ENCODE data around the gene HNRNPK. TPM values are rescaled to one million over a fixed set of nuclear protein-coding genes. Genes with fewer than 3 reads are reported as not detected.

The HNRNPK gene
- total and polyA plus RNA-seq, 2 of the 13 experiments (the other 11 are each of a cell fraction or from before 2014, with no cell fraction given) = 321 to 712 TPM

GRCh38 chr9:83920469-83920926, 59.5 kb downstream of the HNRNPK start:
- no peaks in the 10 kb centered on the region for H3K9me3 ChIP-seq (ENCODE audit: low read length)
- peak overlapping the region; percentile 95 for H3K27ac ChIP-seq (ENCODE audit: extremely low read length, insufficient read depth, low read length)
- under 1% methylated on average over 10 of the region's 16 CpGs for WGBS (ENCODE audit: low lambda C conversion rate)
- ATAC-seq = peak; percentile 61
- H3K79me2 ChIP-seq (ENCODE audit: insufficient read depth, low read length) = no peaks in the 10 kb centered on the region
- intact Hi-C loops (cut with micrococcal nuclease; ENCODE audit: unreplicated experiment) = loop anchor here (2.0 to 5.0 kb wide), 2 partner anchors 66 to 342 kb away; no protein-coding TSS in a partner anchor
- BruUV-seq (replicated peaks) = TSS peak; percentile 80
- H3K4me3 ChIP-seq (replicated peaks in 1 of 3; ENCODE audit: insufficient read depth in 1 of 3, low read depth in 2 of 3, low read length in 3 of 3) = peak overlapping the region; percentile 63 to 70 (median 68)
- H3K27me3 ChIP-seq (ENCODE audit: control insufficient read depth in 1 of 2, insufficient read depth in 2 of 2, low read length in 2 of 2) = no peaks in the 10 kb centered on the region
- H3K4me2 ChIP-seq (ENCODE audit: low read depth, low read length) = peak overlapping the region; percentile 97
- H3K36me3 ChIP-seq (replicated peaks in 1 of 2; ENCODE audit: control insufficient read depth in 1 of 2, insufficient read depth in 2 of 2, low read length in 2 of 2) = no peaks in the 10 kb centered on the region
- H3K9ac ChIP-seq (ENCODE audit: insufficient read depth, low read depth, low read length) = peak overlapping the region; percentile 84
- peak overlapping the region; percentile 84 for H2AFZ ChIP-seq (ENCODE audit: low read length)
- ChIA-PET POLR2A (interaction anchor here (0.8 to 2.4 kb wide), 9 partner anchors 10 to 212 kb away, joined by 3 to 19 read pairs (median 4); partner anchors contain the start of genes HNRNPK, RMI1 and UBQLN1), CTCF (ENCODE audit: low intra/inter-chr PET ratio, low total read pairs) (interaction anchor here (1.0 kb wide), 1 partner anchor 341 kb away, joined by 8 read pairs; no protein-coding TSS in a partner anchor)
- peak; percentile 62 for DNase-seq (ENCODE audit: low spot score)
- in situ Hi-C loops (cut with HindIII; ENCODE audit: extremely low pct_ligation_motif_present, low pct_unique_long_range_greater_than_20kb) = no loop called here
- peak; percentile 85 for FAIRE-seq
- peaks cover 16% of the 10 kb centered on the region for H3K4me1 ChIP-seq (ENCODE audit: insufficient read depth, low read length)
- no peaks in the 10 kb centered on the region for H4K20me1 ChIP-seq (ENCODE audit: insufficient read depth, low read length)
- TF ChIP-seq REL (CRISPR knock-in tag; conservative IDR thresholded peaks at IDR 0.05) = no peak
- TF ChIP-seq NAIF1 (CRISPR knock-in tag; IDR thresholded peaks at IDR 0.05; ENCODE audit: borderline replicate concordance) = no peak
- TF ChIP-seq ZNF136 (CRISPR knock-in tag; IDR thresholded peaks at IDR 0.05; ENCODE audit: low read depth) = 0 out of 2 replicates have a peak, but pooled peaks have one; percentile 55
- no peak for TF ChIP-seq CBX2 (IDR thresholded peaks at IDR 0.05; ENCODE audit: low read depth, low read length)
- TF ChIP-seq CBX2 (CRISPR knock-in tag; IDR thresholded peaks at IDR 0.05; ENCODE audit: low read depth) = no peak
- no peak for TF ChIP-seq DPF2 (CRISPR knock-in tag; IDR thresholded peaks at IDR 0.05; ENCODE audit: borderline replicate concordance, low read depth)
- TF ChIP-seq KDM6A (CRISPR knock-in tag; IDR thresholded peaks at IDR 0.05; ENCODE audit: low read depth) = no peak
- TF ChIP-seq ZNF839 (CRISPR knock-in tag; IDR thresholded peaks at IDR 0.05; ENCODE audit: borderline replicate concordance) = no peak
- TF ChIP-seq LCORL (IDR thresholded peaks at IDR 0.05) = no peak
- TF ChIP-seq LCORL (CRISPR knock-in tag; IDR thresholded peaks at IDR 0.05) = peak; percentile 57; the same call in 1 of the 2 replicates
- no peak for TF ChIP-seq ZEB1 (IDR thresholded peaks at IDR 0.05; ENCODE audit: insufficient replicate concordance, low read depth)
- TF ChIP-seq ATRX (CRISPR knock-in tag; IDR thresholded peaks at IDR 0.05; ENCODE audit: borderline replicate concordance) = no peak
- 0 out of 2 replicates have a peak, but pooled peaks have one; percentile 27 for TF ChIP-seq ZNF335 (CRISPR knock-in tag; IDR thresholded peaks at IDR 0.05)
- no peak for TF ChIP-seq POGZ (CRISPR knock-in tag; IDR thresholded peaks at IDR 0.05)
- TF ChIP-seq HNF4A (CRISPR knock-in tag; IDR thresholded peaks at IDR 0.05) = peak; percentile 41; the same call in 1 of the 2 replicates
- peak; percentile 99 for TF ChIP-seq SNAPC2 (CRISPR knock-in tag; IDR thresholded peaks at IDR 0.05)
- no peak for TF ChIP-seq TCF7L2 (IDR thresholded peaks at IDR 0.05; ENCODE audit: low read depth, low read length)
- no peak for TF ChIP-seq ZNF280B (CRISPR knock-in tag; IDR thresholded peaks at IDR 0.05; ENCODE audit: borderline replicate concordance)
- 0 out of 2 replicates have a peak, but pooled peaks have one; percentile 75 for TF ChIP-seq ZNF557 (CRISPR knock-in tag; IDR thresholded peaks at IDR 0.05)
- TF ChIP-seq PREB (CRISPR knock-in tag; IDR thresholded peaks at IDR 0.05) = no peak
- TF ChIP-seq ZNF383 (CRISPR knock-in tag; IDR thresholded peaks at IDR 0.05; ENCODE audit: borderline replicate concordance) = no peak
- no peak for TF ChIP-seq ZNF367 (CRISPR knock-in tag; IDR thresholded peaks at IDR 0.05; ENCODE audit: borderline replicate concordance)

All from HepG2 (cell line).